ENCODE results near the gene SFTPD. TPM values are rescaled to one million over a fixed set of nuclear protein-coding genes. Genes with fewer than 3 reads are reported as not detected.

Gene SFTPD
- total and polyA plus RNA-seq, 9 of the 15 experiments (the other 6 are each of a cell fraction or from before 2014, with no cell fraction given): 0.20 TPM; not detected in 8

DNA sequence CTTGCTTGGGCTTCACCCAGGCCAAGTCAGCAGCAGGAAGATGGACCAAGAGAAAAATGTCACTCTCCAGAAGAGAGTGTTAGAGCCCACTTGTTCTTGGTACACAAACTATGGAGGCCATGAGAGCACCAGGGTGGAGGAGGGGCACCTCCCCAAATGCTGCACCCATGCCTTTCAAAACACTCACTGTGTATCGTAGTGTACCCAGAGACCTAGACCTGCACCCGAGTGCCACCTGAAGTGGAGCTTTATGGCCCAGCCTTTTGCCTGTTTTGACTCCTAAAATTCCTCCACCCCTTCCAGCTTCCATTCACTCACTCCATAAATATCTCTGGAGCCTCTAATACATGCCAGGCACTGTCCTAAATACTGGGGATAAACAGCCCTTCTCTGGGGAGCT is 5.0 kb downstream of the SFTPD start (continued):
- TF ChIP-seq, protein P1, sequence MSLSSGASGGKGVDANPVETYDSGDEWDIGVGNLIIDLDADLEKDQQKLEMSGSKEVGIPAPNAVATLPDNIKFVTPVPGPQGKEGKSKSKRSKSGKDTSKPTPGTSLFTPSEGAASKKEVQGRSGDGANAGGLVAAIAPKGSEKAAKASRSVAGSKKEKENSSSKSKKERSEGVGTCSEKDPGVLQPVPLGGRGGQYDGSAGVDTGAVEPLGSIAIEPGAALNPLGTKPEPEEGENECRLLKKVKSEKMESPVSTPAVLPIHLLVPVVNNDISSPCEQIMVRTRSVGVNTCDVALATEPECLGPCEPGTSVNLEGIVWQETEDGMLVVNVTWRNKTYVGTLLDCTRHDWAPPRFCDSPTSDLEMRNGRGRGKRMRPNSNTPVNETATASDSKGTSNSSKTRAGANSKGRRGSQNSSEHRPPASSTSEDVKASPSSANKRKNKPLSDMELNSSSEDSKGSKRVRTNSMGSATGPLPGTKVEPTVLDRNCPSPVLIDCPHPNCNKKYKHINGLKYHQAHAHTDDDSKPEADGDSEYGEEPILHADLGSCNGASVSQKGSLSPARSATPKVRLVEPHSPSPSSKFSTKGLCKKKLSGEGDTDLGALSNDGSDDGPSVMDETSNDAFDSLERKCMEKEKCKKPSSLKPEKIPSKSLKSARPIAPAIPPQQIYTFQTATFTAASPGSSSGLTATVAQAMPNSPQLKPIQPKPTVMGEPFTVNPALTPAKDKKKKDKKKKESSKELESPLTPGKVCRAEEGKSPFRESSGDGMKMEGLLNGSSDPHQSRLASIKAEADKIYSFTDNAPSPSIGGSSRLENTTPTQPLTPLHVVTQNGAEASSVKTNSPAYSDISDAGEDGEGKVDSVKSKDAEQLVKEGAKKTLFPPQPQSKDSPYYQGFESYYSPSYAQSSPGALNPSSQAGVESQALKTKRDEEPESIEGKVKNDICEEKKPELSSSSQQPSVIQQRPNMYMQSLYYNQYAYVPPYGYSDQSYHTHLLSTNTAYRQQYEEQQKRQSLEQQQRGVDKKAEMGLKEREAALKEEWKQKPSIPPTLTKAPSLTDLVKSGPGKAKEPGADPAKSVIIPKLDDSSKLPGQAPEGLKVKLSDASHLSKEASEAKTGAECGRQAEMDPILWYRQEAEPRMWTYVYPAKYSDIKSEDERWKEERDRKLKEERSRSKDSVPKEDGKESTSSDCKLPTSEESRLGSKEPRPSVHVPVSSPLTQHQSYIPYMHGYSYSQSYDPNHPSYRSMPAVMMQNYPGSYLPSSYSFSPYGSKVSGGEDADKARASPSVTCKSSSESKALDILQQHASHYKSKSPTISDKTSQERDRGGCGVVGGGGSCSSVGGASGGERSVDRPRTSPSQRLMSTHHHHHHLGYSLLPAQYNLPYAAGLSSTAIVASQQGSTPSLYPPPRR (CRISPR knock-in tag; IDR thresholded peaks at IDR 0.05; ENCODE audit: borderline replicate concordance): no peak
- no peak for TF ChIP-seq SIN3A (IDR thresholded peaks at IDR 0.05; ENCODE audit: borderline replicate concordance in 2 of 2, control insufficient read depth in 1 of 2, low read depth in 2 of 2, low read length in 2 of 2)

DNA sequence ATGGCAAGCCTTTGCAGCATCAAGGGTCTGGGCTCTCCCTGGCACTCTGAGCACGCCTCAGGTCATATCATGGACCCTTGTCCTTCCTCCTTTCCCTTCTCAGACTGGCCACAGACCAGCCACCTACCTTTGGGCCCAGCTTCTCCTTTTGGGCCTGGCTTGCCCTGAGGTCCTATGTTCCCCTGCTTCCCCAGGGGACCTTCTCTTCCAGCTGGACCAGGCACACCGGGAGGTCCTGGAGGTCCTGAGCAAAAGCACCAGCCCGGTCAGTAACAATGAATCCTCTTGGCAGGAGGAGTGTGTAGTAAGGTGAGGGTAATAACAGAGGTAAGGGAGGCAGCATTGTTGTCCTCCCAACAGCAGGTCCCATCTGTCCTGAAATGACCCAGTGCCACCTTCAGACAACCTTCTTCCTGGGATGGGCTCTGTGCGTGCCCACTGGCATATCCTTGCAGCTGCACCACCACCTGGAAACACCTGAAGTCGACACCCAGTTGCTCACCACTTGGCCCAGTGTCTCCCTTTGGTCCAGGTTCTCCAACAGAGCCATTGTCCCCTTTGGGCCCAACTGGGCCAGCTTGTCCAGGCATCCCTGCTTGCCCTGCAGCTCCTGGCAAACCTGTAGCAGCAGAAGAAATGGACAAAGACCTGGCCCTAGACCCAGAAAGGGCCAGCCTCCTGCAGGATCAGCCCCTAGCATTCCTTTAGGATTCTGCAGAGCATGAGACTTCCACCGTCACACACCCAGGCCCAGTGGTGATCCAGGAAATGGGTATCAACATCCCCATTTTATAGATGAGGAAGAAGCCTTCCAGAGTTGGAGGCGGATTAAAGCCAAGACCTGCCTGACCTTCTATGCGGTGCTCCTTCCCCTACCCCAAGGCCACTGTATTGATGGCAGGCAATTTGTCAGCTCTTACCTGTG is 6.4 kb downstream of the SFTPD start:
- in situ Hi-C loops (cut with MboI) (no loop called here), intact Hi-C loops (cut with micrococcal nuclease) (no loop called here)
- Histone ChIP-seq H2AFZ (ENCODE audit: low read depth, low read length) (no peak overlapping the region), H3K9me3 (replicated peaks; ENCODE audit: control insufficient read depth, insufficient read depth, low read depth, low read length) (no peaks in the 10 kb centered on the region), H3K4me1 (replicated peaks in 1 of 2; ENCODE audit: control insufficient read depth in 2 of 2, insufficient read depth in 2 of 2, low read length in 2 of 2) (no peaks in the 10 kb centered on the region), H3K27ac (ENCODE audit: extremely low read depth, low read depth, low read length) (no peak overlapping the region), H3K36me3 (ENCODE audit: control insufficient read depth, insufficient read depth, low read length) (no peaks in the 10 kb centered on the region), H3K79me2 (ENCODE audit: control insufficient read depth, insufficient read depth, low read length) (no peaks in the 10 kb centered on the region), H3K9me1 (ENCODE audit: control insufficient read depth, insufficient read depth, low read length) (no peaks in the 10 kb centered on the region), H4K20me1 (replicated peaks; ENCODE audit: control insufficient read depth, insufficient read depth, low read length) (0 out of 2 replicates have a peak, but pooled peaks cover 6% of the 10 kb centered on the region), H3K9ac (ENCODE audit: insufficient read depth in 1 of 2, low read depth in 2 of 2, low read length in 2 of 2) (no peak overlapping the region), H3K27me3 (ENCODE audit: control insufficient read depth in 2 of 2, insufficient read depth in 2 of 2, low read length in 2 of 2) (peaks cover 19 to 70% of the 10 kb centered on the region in 2 experiments; a peak in 4 of 5 replicates), H3K4me2 (ENCODE audit: insufficient read depth, low read length) (no peak overlapping the region), H3K4me3 (no peak overlapping the region)
- no TSS peak for BruUV-seq (replicated peaks)
- FAIRE-seq (no peak), DNase-seq (ENCODE audit: extremely low read depth in 1 of 4, low spot score in 3 of 4) (no peak), ATAC-seq (no peak)
- POLR2A ChIA-PET: interaction anchor here (1.0 kb wide), 1 partner anchor 9 kb away, joined by 3 read pairs; no protein-coding TSS in a partner anchor
- 2% methylated on average over 8 of the region's 8 CpGs for WGBS (ENCODE audit: insufficient coverage, low coverage, missing lambda C conversion rate)
- CTCF ChIA-PET (ENCODE audit: low intra/inter-chr PET ratio): no interaction called here
- TF ChIP-seq PML (IDR thresholded peaks at IDR 0.05; ENCODE audit: low read length): no peak
- TF ChIP-seq, protein P2, sequence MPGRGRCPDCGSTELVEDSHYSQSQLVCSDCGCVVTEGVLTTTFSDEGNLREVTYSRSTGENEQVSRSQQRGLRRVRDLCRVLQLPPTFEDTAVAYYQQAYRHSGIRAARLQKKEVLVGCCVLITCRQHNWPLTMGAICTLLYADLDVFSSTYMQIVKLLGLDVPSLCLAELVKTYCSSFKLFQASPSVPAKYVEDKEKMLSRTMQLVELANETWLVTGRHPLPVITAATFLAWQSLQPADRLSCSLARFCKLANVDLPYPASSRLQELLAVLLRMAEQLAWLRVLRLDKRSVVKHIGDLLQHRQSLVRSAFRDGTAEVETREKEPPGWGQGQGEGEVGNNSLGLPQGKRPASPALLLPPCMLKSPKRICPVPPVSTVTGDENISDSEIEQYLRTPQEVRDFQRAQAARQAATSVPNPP (IDR thresholded peaks at IDR 0.05; ENCODE audit: borderline replicate concordance, insufficient read depth, insufficient read length): no peak
- no peak for TF ChIP-seq RBM34 (IDR thresholded peaks at IDR 0.05; ENCODE audit: borderline replicate concordance, insufficient read depth, low read length)
- TF ChIP-seq CAMTA2 (CRISPR knock-in tag; conservative IDR thresholded peaks at IDR 0.05): no peak
- no peak for TF ChIP-seq TAL1 (IDR thresholded peaks at IDR 0.05)
- TF ChIP-seq, protein P3, sequence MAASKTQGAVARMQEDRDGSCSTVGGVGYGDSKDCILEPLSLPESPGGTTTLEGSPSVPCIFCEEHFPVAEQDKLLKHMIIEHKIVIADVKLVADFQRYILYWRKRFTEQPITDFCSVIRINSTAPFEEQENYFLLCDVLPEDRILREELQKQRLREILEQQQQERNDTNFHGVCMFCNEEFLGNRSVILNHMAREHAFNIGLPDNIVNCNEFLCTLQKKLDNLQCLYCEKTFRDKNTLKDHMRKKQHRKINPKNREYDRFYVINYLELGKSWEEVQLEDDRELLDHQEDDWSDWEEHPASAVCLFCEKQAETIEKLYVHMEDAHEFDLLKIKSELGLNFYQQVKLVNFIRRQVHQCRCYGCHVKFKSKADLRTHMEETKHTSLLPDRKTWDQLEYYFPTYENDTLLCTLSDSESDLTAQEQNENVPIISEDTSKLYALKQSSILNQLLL (CRISPR knock-in tag; IDR thresholded peaks at IDR 0.05; ENCODE audit: borderline replicate concordance): no peak
- no peak for TF ChIP-seq FOXJ3 (CRISPR knock-in tag; IDR thresholded peaks at IDR 0.05)
- TF ChIP-seq, protein P4, sequence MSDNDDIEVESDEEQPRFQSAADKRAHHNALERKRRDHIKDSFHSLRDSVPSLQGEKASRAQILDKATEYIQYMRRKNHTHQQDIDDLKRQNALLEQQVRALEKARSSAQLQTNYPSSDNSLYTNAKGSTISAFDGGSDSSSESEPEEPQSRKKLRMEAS (CRISPR knock-in tag; IDR thresholded peaks at IDR 0.05): no peak
- TF ChIP-seq ZNF140 (CRISPR knock-in tag; IDR thresholded peaks at IDR 0.05): no peak
